Measurements from ENCODE around the gene RHOV. TPM values are rescaled to one million over a fixed set of nuclear protein-coding genes. Genes with fewer than 3 reads are reported as not detected.

Gene RHOV
- polyA plus RNA-seq (2013) = 0.08 TPM

DNA sequence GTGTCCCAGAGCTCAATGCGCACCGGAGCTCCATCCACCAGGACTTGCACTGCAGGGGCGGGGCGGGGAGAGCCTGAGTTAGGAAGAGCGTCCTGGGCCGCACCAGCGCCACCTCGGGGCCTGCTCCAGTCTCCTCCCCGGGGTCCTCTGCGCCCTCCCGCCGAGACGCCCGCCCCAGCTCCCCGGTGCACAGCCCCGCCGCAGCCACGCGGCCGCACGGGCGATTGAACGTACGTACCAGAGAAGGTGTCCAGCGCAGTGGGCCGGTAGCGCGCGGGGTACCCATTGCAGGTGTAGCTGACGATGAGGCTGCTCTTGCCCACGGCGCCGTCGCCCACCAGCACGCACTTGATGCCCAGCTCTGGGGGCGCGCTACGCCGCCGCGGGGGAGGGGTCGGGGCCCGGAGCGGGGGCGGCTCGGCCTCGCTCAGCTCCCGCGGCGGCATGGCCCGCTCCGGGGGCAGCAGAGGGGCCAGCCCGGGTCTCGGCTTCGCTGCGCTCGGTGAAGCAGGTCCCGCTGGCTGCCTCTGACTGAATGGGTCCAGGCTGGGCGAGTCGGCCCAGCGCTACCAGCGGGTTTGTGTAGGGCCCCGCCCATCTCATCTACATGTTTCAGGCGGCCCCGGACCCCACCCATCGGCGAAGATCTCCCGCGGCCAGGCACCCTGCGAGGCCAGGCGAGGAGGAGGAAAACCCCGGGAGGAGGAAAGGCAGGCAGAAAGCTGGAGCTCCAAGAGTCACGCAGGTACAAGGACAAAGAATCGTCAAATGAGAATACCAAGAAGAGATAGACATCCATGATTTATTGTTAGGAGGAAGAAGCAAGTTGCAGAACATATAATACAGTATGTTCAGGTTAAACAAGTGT is at the start of gene RHOV:
Gene RHOV, minus strand, starts transcription at position 541 of the 868 bp plus-strand sequence. Its CDS starts 95 bp downstream, at position 446.
- Histone ChIP-seq H3K27me3 (replicated peaks in 2 of 5; ENCODE audit: control insufficient read depth in 4 of 5, insufficient read depth in 5 of 5, low read length in 4 of 5) (peaks cover 0 to 3% (median 0%) of the 10 kb centered on the region in 5 experiments), H3K9me3 (ENCODE audit: control extremely low read depth in 1 of 5, control insufficient read depth in 4 of 5, insufficient read depth in 2 of 5, low read depth in 1 of 5, low read length in 4 of 5) (no peaks in the 10 kb centered on the region), H3K36me3 (ENCODE audit: control insufficient read depth in 4 of 4, insufficient read depth in 4 of 4, low read length in 3 of 4) (no peaks in the 10 kb centered on the region), H3K4me3 (ENCODE audit: control insufficient read depth in 1 of 7, extremely low read depth in 1 of 7, insufficient read depth in 4 of 7, low read depth in 2 of 7, low read length in 6 of 7) (peak within 1 kb of the TSS; percentile 37 to 77 (median 62)), H3K4me1 (ENCODE audit: control extremely low read depth in 1 of 4, control insufficient read depth in 4 of 4, insufficient read depth in 4 of 4, low read length in 3 of 4) (peaks cover 0 to 18% (median 13%) of the 10 kb centered on the region in 4 experiments), H3K27ac (ENCODE audit: insufficient read depth in 1 of 2, low read depth in 1 of 2, low read length in 2 of 2, poor library complexity in 1 of 2, severe bottlenecking in 2 of 2) (no peak within 1 kb of the TSS)
- peak; percentile 57 to 72 (median 63) for DNase-seq
- ChIA-PET CTCF (interaction anchor here (1.3 to 6.7 kb wide), 6 partner anchors 10 to 171 kb away, joined by 4 to 41 read pairs (median 17); partner anchors contain the start of gene VPS18), POLR2A (no interaction called here)
- WGBS (ENCODE audit: insufficient coverage) = under 1% methylated on average over 52 of the region's 74 CpGs

DNA sequence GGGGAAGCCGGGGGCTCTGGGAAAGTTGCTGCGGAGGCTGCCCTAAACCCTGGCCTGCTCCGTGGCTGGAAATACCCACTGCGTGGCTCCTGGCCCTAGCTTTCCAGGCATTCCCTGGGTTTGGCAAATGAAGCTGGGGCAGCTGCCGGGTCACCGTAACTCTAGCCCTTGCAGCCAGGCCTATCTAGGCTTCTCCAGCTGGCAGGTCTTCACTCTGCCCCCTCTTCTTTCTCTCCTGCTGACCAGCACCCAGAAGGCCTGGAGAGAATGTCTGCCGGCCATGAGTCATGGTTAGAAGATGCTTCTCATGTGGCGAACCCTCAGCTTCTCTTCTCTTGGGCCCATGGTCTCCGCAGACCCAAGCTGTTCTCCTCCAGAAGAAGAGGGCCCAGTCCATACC is 49.5 kb upstream of the RHOV start:
- WGBS (ENCODE audit: insufficient coverage) = 100% methylated on average over 6 of the region's 9 CpGs
- H3K36me3 ChIP-seq (ENCODE audit: control insufficient read depth in 4 of 4, insufficient read depth in 4 of 4, low read length in 3 of 4) = no peaks in the 10 kb centered on the region
- peaks cover 4 to 34% (median 31%) of the 10 kb centered on the region in 4 experiments for H3K4me1 ChIP-seq (ENCODE audit: control extremely low read depth in 1 of 4, control insufficient read depth in 4 of 4, insufficient read depth in 4 of 4, low read length in 3 of 4)
- peaks cover 3 to 51% (median 23%) of the 10 kb centered on the region in 5 experiments for H3K27me3 ChIP-seq (replicated peaks in 2 of 5; ENCODE audit: control insufficient read depth in 4 of 5, insufficient read depth in 5 of 5, low read length in 4 of 5)
- CTCF ChIA-PET = interaction anchor here (1.3 to 2.2 kb wide), 6 partner anchors 8 to 19 kb away, joined by 3 to 10 read pairs (median 7); no protein-coding TSS in a partner anchor
- no peaks in the 10 kb centered on the region for H3K9me3 ChIP-seq (ENCODE audit: control extremely low read depth in 1 of 5, control insufficient read depth in 4 of 5, insufficient read depth in 2 of 5, low read depth in 1 of 5, low read length in 4 of 5)
- no peak for DNase-seq
- H3K27ac ChIP-seq (ENCODE audit: insufficient read depth in 1 of 2, low read depth in 1 of 2, low read length in 2 of 2, poor library complexity in 1 of 2, severe bottlenecking in 2 of 2) = no peak overlapping the region
- POLR2A ChIA-PET = no interaction called here
- no peak overlapping the region for H3K4me3 ChIP-seq (ENCODE audit: control insufficient read depth in 1 of 7, extremely low read depth in 1 of 7, insufficient read depth in 4 of 7, low read depth in 2 of 7, low read length in 6 of 7)

- no peak overlapping the region for H3K4me3 ChIP-seq (ENCODE audit: control insufficient read depth in 1 of 7, extremely low read depth in 1 of 7, insufficient read depth in 4 of 7, low read depth in 2 of 7, low read length in 6 of 7)
- no peak for DNase-seq
- POLR2A ChIA-PET = no interaction called here
- peaks cover 4 to 26% (median 23%) of the 10 kb centered on the region in 4 experiments for H3K4me1 ChIP-seq (ENCODE audit: control extremely low read depth in 1 of 4, control insufficient read depth in 4 of 4, insufficient read depth in 4 of 4, low read length in 3 of 4)
- no peak overlapping the region for H3K27ac ChIP-seq (ENCODE audit: insufficient read depth in 1 of 2, low read depth in 1 of 2, low read length in 2 of 2, poor library complexity in 1 of 2, severe bottlenecking in 2 of 2)
- 84% methylated on average over 10 of the region's 10 CpGs for WGBS (ENCODE audit: insufficient coverage)
- H3K36me3 ChIP-seq (ENCODE audit: control insufficient read depth in 4 of 4, insufficient read depth in 4 of 4, low read length in 3 of 4) = no peaks in the 10 kb centered on the region
- CTCF ChIA-PET = interaction anchor here (1.6 to 2.2 kb wide), 2 partner anchors 8 to 19 kb away, joined by 8 read pairs; no protein-coding TSS in a partner anchor
- H3K9me3 ChIP-seq (ENCODE audit: control extremely low read depth in 1 of 5, control insufficient read depth in 4 of 5, insufficient read depth in 2 of 5, low read depth in 1 of 5, low read length in 4 of 5) = no peaks in the 10 kb centered on the region
- H3K27me3 ChIP-seq (replicated peaks in 2 of 5; ENCODE audit: control insufficient read depth in 4 of 5, insufficient read depth in 5 of 5, low read length in 4 of 5) = peaks cover 3 to 42% (median 19%) of the 10 kb centered on the region in 5 experiments
Measured at GRCh38 chr15:40922608-40923005, 48.6 kb upstream of the RHOV start.

- 73% methylated on average over 4 of the region's 5 CpGs for WGBS (ENCODE audit: insufficient coverage)
- no peak overlapping the region for H3K4me3 ChIP-seq (ENCODE audit: control insufficient read depth in 1 of 7, extremely low read depth in 1 of 7, insufficient read depth in 4 of 7, low read depth in 2 of 7, low read length in 6 of 7)
- H3K27ac ChIP-seq (ENCODE audit: insufficient read depth in 1 of 2, low read depth in 1 of 2, low read length in 2 of 2, poor library complexity in 1 of 2, severe bottlenecking in 2 of 2) = no peak overlapping the region
- no peaks in the 10 kb centered on the region for H3K36me3 ChIP-seq (ENCODE audit: control insufficient read depth in 4 of 4, insufficient read depth in 4 of 4, low read length in 3 of 4)
- no peak for DNase-seq
- CTCF ChIA-PET = interaction anchor here (1.1 to 2.4 kb wide), 4 partner anchors 9 to 20 kb away, joined by 3 to 10 read pairs (median 8); no protein-coding TSS in a partner anchor
- POLR2A ChIA-PET = interaction anchor here (0.7 kb wide), 1 partner anchor 357 kb away, joined by 3 read pairs; the partner anchor contains the start of gene CCDC32
- peaks cover 2 to 37% (median 15%) of the 10 kb centered on the region in 5 experiments for H3K27me3 ChIP-seq (replicated peaks in 2 of 5; ENCODE audit: control insufficient read depth in 4 of 5, insufficient read depth in 5 of 5, low read length in 4 of 5)
- no peaks in the 10 kb centered on the region for H3K9me3 ChIP-seq (ENCODE audit: control extremely low read depth in 1 of 5, control insufficient read depth in 4 of 5, insufficient read depth in 2 of 5, low read depth in 1 of 5, low read length in 4 of 5)
- peaks cover 4 to 20% (median 17%) of the 10 kb centered on the region in 4 experiments for H3K4me1 ChIP-seq (ENCODE audit: control extremely low read depth in 1 of 4, control insufficient read depth in 4 of 4, insufficient read depth in 4 of 4, low read length in 3 of 4)
Measured at GRCh38 chr15:40921949-40922607, 48.0 kb upstream of the RHOV start.

GRCh38 chr15:40918799-40919392 is 44.9 kb upstream of the RHOV start:
- H3K27me3 ChIP-seq (replicated peaks in 2 of 5; ENCODE audit: control insufficient read depth in 4 of 5, insufficient read depth in 5 of 5, low read length in 4 of 5) = peaks cover 0 to 7% (median 2%) of the 10 kb centered on the region in 5 experiments
- H3K36me3 ChIP-seq (ENCODE audit: control insufficient read depth in 4 of 4, insufficient read depth in 4 of 4, low read length in 3 of 4) = no peaks in the 10 kb centered on the region
- 95% methylated on average over 12 of the region's 19 CpGs for WGBS (ENCODE audit: insufficient coverage)
- no peak overlapping the region for H3K4me3 ChIP-seq (ENCODE audit: control insufficient read depth in 1 of 7, extremely low read depth in 1 of 7, insufficient read depth in 4 of 7, low read depth in 2 of 7, low read length in 6 of 7)
- no peak for DNase-seq
- no peaks in the 10 kb centered on the region for H3K9me3 ChIP-seq (ENCODE audit: control extremely low read depth in 1 of 5, control insufficient read depth in 4 of 5, insufficient read depth in 2 of 5, low read depth in 1 of 5, low read length in 4 of 5)
- CTCF ChIA-PET = interaction anchor here (0.9 to 1.0 kb wide), 3 partner anchors 40 to 123 kb away, joined by 3 read pairs; no protein-coding TSS in a partner anchor
- POLR2A ChIA-PET = interaction anchor here (1.4 kb wide), 1 partner anchor 11 kb away, joined by 4 read pairs; no protein-coding TSS in a partner anchor
- H3K4me1 ChIP-seq (ENCODE audit: control extremely low read depth in 1 of 4, control insufficient read depth in 4 of 4, insufficient read depth in 4 of 4, low read length in 3 of 4) = no peaks in the 10 kb centered on the region
- H3K27ac ChIP-seq (ENCODE audit: insufficient read depth in 1 of 2, low read depth in 1 of 2, low read length in 2 of 2, poor library complexity in 1 of 2, severe bottlenecking in 2 of 2) = no peak overlapping the region

DNA sequence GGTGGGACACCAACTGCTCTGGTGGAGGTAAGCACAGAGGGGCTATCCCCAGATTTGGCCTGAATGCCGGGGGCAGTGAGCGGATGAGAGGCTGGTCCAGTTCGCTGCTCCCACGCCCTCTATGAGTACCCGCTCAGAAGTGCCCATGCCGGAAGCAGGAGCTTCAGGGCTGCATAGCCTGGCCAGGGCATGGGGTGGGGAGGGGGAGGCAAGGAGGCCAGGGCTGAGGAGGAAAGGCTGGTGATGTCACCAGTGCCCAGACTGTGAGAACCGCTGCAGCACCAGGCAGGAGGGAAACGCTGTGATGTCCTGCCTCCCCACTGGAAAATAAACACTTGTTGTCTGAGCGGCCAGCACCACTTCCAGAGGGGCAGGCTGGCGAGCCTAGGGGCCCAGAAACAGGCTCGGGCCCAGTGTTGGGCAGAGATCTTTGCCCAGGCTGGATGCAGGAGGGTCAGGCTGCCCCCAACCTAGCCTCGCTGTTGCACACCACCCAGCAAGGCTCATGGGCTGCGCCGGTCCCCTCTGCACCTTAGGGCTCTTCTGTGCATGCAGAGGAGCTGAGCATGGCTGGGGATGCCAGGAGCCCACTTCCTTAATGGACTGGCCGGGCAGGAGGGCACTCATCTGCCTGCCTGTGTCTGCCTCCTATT is 44.2 kb upstream of the RHOV start:
- no peaks in the 10 kb centered on the region for H3K4me1 ChIP-seq (ENCODE audit: control extremely low read depth in 1 of 4, control insufficient read depth in 4 of 4, insufficient read depth in 4 of 4, low read length in 3 of 4)
- no peaks in the 10 kb centered on the region for H3K9me3 ChIP-seq (ENCODE audit: control extremely low read depth in 1 of 5, control insufficient read depth in 4 of 5, insufficient read depth in 2 of 5, low read depth in 1 of 5, low read length in 4 of 5)
- no peak overlapping the region for H3K4me3 ChIP-seq (ENCODE audit: control insufficient read depth in 1 of 7, extremely low read depth in 1 of 7, insufficient read depth in 4 of 7, low read depth in 2 of 7, low read length in 6 of 7)
- H3K27ac ChIP-seq (ENCODE audit: insufficient read depth in 1 of 2, low read depth in 1 of 2, low read length in 2 of 2, poor library complexity in 1 of 2, severe bottlenecking in 2 of 2) = no peak overlapping the region
- WGBS (ENCODE audit: insufficient coverage) = 95% methylated on average over 15 of the region's 15 CpGs
- POLR2A ChIA-PET = no interaction called here
- CTCF ChIA-PET = interaction anchor here (0.9 to 3.4 kb wide), 7 partner anchors 13 to 104 kb away, joined by 3 to 18 read pairs (median 5); no protein-coding TSS in a partner anchor
- no peaks in the 10 kb centered on the region for H3K36me3 ChIP-seq (ENCODE audit: control insufficient read depth in 4 of 4, insufficient read depth in 4 of 4, low read length in 3 of 4)
- peaks cover 0 to 2% (median 0%) of the 10 kb centered on the region in 5 experiments for H3K27me3 ChIP-seq (replicated peaks in 2 of 5; ENCODE audit: control insufficient read depth in 4 of 5, insufficient read depth in 5 of 5, low read length in 4 of 5)
- DNase-seq = no peak

Measured in common myeloid progenitor, CD34-positive (primary cell).